Liver (tissue), 9 donors: Measurements from ENCODE around the gene SWSAP1. TPM values are rescaled to one million over a fixed set of nuclear protein-coding genes. Genes with fewer than 3 reads are reported as not detected.

Source experiments
- DNase-seq: peaks from one replicate; pipeline ENCODE4 v3.0.0-alpha.2; 2017; ENCODE audit warnings: low spot score
- H3K27ac ChIP-seq, 2 donors: one replicate each; pipeline ENCODE4 v1.7.0; 2013; ENCODE audit warnings: inconsistent platforms in 2 of 2, low read length in 2 of 2, control low read depth in 1 of 2, low read depth in 1 of 2, mild to moderate bottlenecking in 1 of 2
- H3K27me3 ChIP-seq, 4 donors: one replicate each; pipeline versions ENCODE4 v1.6.1 to v1.7.0; 2013; ENCODE audit warnings: low read length in 3 of 4, inconsistent platforms in 1 of 4, mild to moderate bottlenecking in 1 of 4, moderate library complexity in 1 of 4; ENCODE audit not compliant: control insufficient read depth in 4 of 4, insufficient read depth in 4 of 4
- H3K36me3 ChIP-seq, 4 donors: one replicate each; pipeline versions ENCODE4 v1.6.1 to v1.7.0; 2013; ENCODE audit warnings: low read length in 3 of 4, mild to moderate bottlenecking in 3 of 4, low read depth in 1 of 4, moderate library complexity in 1 of 4; ENCODE audit not compliant: control insufficient read depth in 4 of 4, insufficient read depth in 3 of 4
- H3K4me1 ChIP-seq, 4 donors: one replicate each; pipeline versions ENCODE4 v1.6.1 to v1.7.0; 2013; ENCODE audit warnings: low read length in 3 of 4, mild to moderate bottlenecking in 3 of 4, moderate library complexity in 1 of 4; ENCODE audit not compliant: control insufficient read depth in 4 of 4, insufficient read depth in 4 of 4
- H3K4me3 ChIP-seq, 3 donors: one replicate each; pipeline versions ENCODE4 v1.6.1 to v1.7.0; 2013; ENCODE audit warnings: low read length in 3 of 3, control low read depth in 1 of 3, low read depth in 1 of 3, mild to moderate bottlenecking in 1 of 3
- H3K9ac ChIP-seq, 2 donors: one replicate each; pipeline ENCODE4 v1.7.0; 2013; ENCODE audit warnings: low read length in 2 of 2, mild to moderate bottlenecking in 2 of 2, moderate library complexity in 2 of 2, control low read depth in 1 of 2, low read depth in 1 of 2
- H3K9me3 ChIP-seq, 4 donors: one replicate each; pipeline versions ENCODE4 v1.6.1 to v1.7.0; 2013; ENCODE audit warnings: low read length in 3 of 4; ENCODE audit not compliant: control insufficient read depth in 4 of 4
- CTCF ChIP-seq: fragments of 150-350 bp; IDR thresholded peaks from 2 replicates; pipeline ENCODE4 v1.5.1; 2017; ENCODE audit warnings: improper control_type of control experiment, low read depth, low read length; ENCODE audit not compliant: missing input control
- EGR1 ChIP-seq, 2 donors: IDR thresholded peaks; 2 replicates each; pipeline ENCODE4 v1.6.1; 2016 to 2018; ENCODE audit warnings: antibody characterized with exemption in 2 of 2, low read depth in 2 of 2
- FOXA1 ChIP-seq: IDR thresholded peaks from 2 replicates; pipeline ENCODE4 v1.6.1; 2016; ENCODE audit warnings: antibody characterized with exemption
- FOXA2 ChIP-seq: IDR thresholded peaks from 2 replicates; pipeline ENCODE4 v1.6.1; 2016; ENCODE audit warnings: antibody characterized with exemption
- GABPA ChIP-seq, 2 donors: IDR thresholded peaks in 1 of 2; conservative IDR thresholded peaks in 1 of 2; 2 replicates each; pipeline ENCODE4 v1.6.1; 2016; ENCODE audit warnings: antibody characterized with exemption in 2 of 2, mild to moderate bottlenecking in 1 of 2, moderate library complexity in 1 of 2
- HNF4A ChIP-seq, 2 donors: conservative IDR thresholded peaks; 2 replicates each; pipeline ENCODE4 v1.6.1; 2016; ENCODE audit warnings: antibody characterized with exemption in 2 of 2, mild to moderate bottlenecking in 2 of 2
- HNF4G ChIP-seq: IDR thresholded peaks from 2 replicates; pipeline ENCODE4 v1.6.1; 2016; ENCODE audit warnings: antibody characterized with exemption
- JUND ChIP-seq, 2 donors: IDR thresholded peaks; 2 replicates each; pipeline ENCODE4 v1.6.1; 2016; ENCODE audit warnings: antibody characterized with exemption in 2 of 2
- NR2F2 ChIP-seq: IDR thresholded peaks from 2 replicates; pipeline ENCODE4 v1.6.1; 2016; ENCODE audit warnings: antibody characterized with exemption
- RAD21 ChIP-seq, 2 donors: IDR thresholded peaks; 2 replicates each; pipeline ENCODE4 v1.6.1; 2016; ENCODE audit warnings: antibody characterized with exemption in 2 of 2, mild to moderate bottlenecking in 2 of 2
- REST ChIP-seq: IDR thresholded peaks from 2 replicates; pipeline ENCODE4 v1.6.1; 2016; ENCODE audit warnings: antibody characterized with exemption, mild to moderate bottlenecking
- RXRA ChIP-seq, 2 donors: IDR thresholded peaks; 2 replicates each; pipeline ENCODE4 v1.6.1; 2017 to 2018; ENCODE audit warnings: antibody characterized with exemption in 2 of 2, mild to moderate bottlenecking in 1 of 2
- SP1 ChIP-seq: IDR thresholded peaks from 2 replicates; pipeline ENCODE4 v1.6.1; 2018; ENCODE audit warnings: antibody characterized with exemption, mild to moderate bottlenecking
- TAF1 ChIP-seq: conservative IDR thresholded peaks from 2 replicates; pipeline ENCODE4 v1.6.1; 2016; ENCODE audit warnings: antibody characterized with exemption, mild to moderate bottlenecking
- YY1 ChIP-seq: IDR thresholded peaks from 2 replicates; pipeline ENCODE4 v1.6.1; 2016; ENCODE audit warnings: antibody characterized with exemption, mild to moderate bottlenecking
- ZBTB33 ChIP-seq: IDR thresholded peaks from 2 replicates; pipeline ENCODE4 v1.6.1; 2016; ENCODE audit warnings: antibody characterized with exemption
- WGBS: extraction: QIAGEN DNeasy Blood & Tissue Kit; methylation state at CpG from one replicate; pipeline ENCODE4 v1.1.7; 2013; 5-methylcytosine and 5-hydroxymethylcytosine counted together
- polyA plus RNA-seq, 2 donors: library from polyadenylated mRNA; stranded (reverse) in 1 of 2; unstranded in 1 of 2; fragments of 200-250 nt in 1 of 2; fragments of >200 nt in 1 of 2; fragmentation: Nextera tagmentation in 1 of 2; extraction: Ambion mirVana in 1 of 2; gene quantifications; one replicate each; pipeline versions ENCODE4 v1.2.1 to v1.2.3, GENCODE V29; 2013 to 2015
- total RNA-seq, 2 donors: library from RNA; depleted of rRNA; stranded (reverse); fragments of >200 nt; gene quantifications; one replicate each; pipeline ENCODE4 v1.2.3, GENCODE V29; 2014
- TF ChIP-seq, protein P1 (sequence below): IDR thresholded peaks from 2 replicates; pipeline ENCODE4 v1.6.1; 2016; ENCODE audit warnings: antibody characterized with exemption
- TF ChIP-seq, protein P2 (sequence below): IDR thresholded peaks from 2 replicates; pipeline ENCODE4 v1.6.1; 2016; ENCODE audit warnings: antibody characterized with exemption
- donor health status: healthy.
- donor health status: healthy.
- donor health status: healthy.
- donor health status: healthy.
- donor health status: healthy.

The SWSAP1 gene
- total and polyA plus RNA-seq, 4 donors, result 0.98 to 6.4 (median 1.7) TPM

- DNase-seq, result peak; percentile 43
- Histone ChIP-seq H3K36me3 (peaks cover 0 to 11% (median 4%) of the 10 kb centered on the region in 4 donors), H3K9ac (no peak overlapping the region), H3K9me3 (no peaks in the 10 kb centered on the region), H3K4me3 (no peak overlapping the region), H3K4me1 (peaks cover 4 to 32% (median 18%) of the 10 kb centered on the region in 4 donors), H3K27ac (no peak overlapping the region), H3K27me3 (no peaks in the 10 kb centered on the region)
- TF ChIP-seq, protein P1, sequence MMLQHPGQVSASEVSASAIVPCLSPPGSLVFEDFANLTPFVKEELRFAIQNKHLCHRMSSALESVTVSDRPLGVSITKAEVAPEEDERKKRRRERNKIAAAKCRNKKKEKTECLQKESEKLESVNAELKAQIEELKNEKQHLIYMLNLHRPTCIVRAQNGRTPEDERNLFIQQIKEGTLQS, result no peak
- TF ChIP-seq YY1 (no peak), TAF1 (no peak), REST (no peak), RXRA (IDR thresholded peaks at IDR 0.05) (no peak), FOXA1 (no peak), FOXA2 (no peak), JUND (IDR thresholded peaks at IDR 0.05) (no peak), NR2F2 (no peak), HNF4G (no peak), SP1 (no peak), HNF4A (conservative IDR thresholded peaks at IDR 0.05) (no peak), ZBTB33 (no peak), GABPA (IDR thresholded peaks at IDR 0.05 in 1 of 2, conservative IDR thresholded peaks at IDR 0.05 in 1 of 2) (no peak), RAD21 (IDR thresholded peaks at IDR 0.05) (no peak), CTCF (no peak), EGR1 (IDR thresholded peaks at IDR 0.05; ENCODE audit: low read depth in 2 of 2) (no peak)
- TF ChIP-seq, protein P2, sequence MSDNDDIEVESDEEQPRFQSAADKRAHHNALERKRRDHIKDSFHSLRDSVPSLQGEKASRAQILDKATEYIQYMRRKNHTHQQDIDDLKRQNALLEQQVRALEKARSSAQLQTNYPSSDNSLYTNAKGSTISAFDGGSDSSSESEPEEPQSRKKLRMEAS, result no peak
- 67% methylated on average over 10 of the region's 10 CpGs for WGBS
These were observed 1.1 kb upstream of the SWSAP1 start for GRCh38 chr19:11373166-11373884.
